HEK293 (cell line): ENCODE results near the gene TSEN2.

ENCODE experiments used
- CTCF ChIA-PET: fragments of 350-600 bp; formaldehyde crosslinking; extraction: SDS; loops from one replicate; lab custom pipeline; 2021; ENCODE audit warnings: antibody characterized with exemption; lab: Yijun Ruan, JAX
- POLR2A ChIA-PET: fragments of 300-600 bp; formaldehyde crosslinking; extraction: SDS; loops from one replicate; lab custom pipeline; 2020; ENCODE audit warnings: antibody characterized with exemption, inconsistent platforms; lab: Yijun Ruan, JAX
- H3K27ac ChIP-seq: fragments of 200-500 bp; sonication (Bioruptor generic); 2 replicates; pipeline ENCODE4 v1.5.1; 2014; ENCODE audit warnings: low read depth, low read length, control low read depth, inconsistent platforms; ENCODE audit errors: extremely low read depth
- H3K36me3 ChIP-seq, 2 experiments: fragments of 200-500 bp in 1 of 2; sonication (Bioruptor generic) in 1 of 2; 1 replicate in 1 of 2; 2 replicates in 1 of 2; pipeline ENCODE4 v1.5.1; 2014 to 2017; ENCODE audit warnings: inconsistent platforms in 2 of 2, low read length in 2 of 2; ENCODE audit not compliant: control insufficient read depth in 2 of 2, insufficient read depth in 1 of 2
- H3K4me1 ChIP-seq: fragments of 200-500 bp; sonication (Bioruptor generic); 2 replicates; pipeline ENCODE4 v1.5.1; 2014; ENCODE audit warnings: mild to moderate bottlenecking, low read length, inconsistent platforms; ENCODE audit not compliant: control insufficient read depth, insufficient read depth
- H3K4me3 ChIP-seq: 2 replicates; pipeline ENCODE4 v1.5.1; 2011; ENCODE audit warnings: low read depth, mild to moderate bottlenecking, control low read depth, low read length, moderate library complexity
- H3K9me3 ChIP-seq: fragments of 200-500 bp; sonication (Bioruptor generic); 2 replicates; pipeline ENCODE4 v1.5.1; 2014; ENCODE audit warnings: low read depth, low read length, inconsistent platforms; ENCODE audit not compliant: control insufficient read depth, insufficient read depth
- BCL11A ChIP-seq: fragments of 450-650 bp; formaldehyde crosslinking; IDR thresholded peaks from 2 replicates; pipeline ENCODE4 v1.5.1; 2016; ENCODE audit warnings: low read depth, missing biosample characterization, missing genetic modification characterization
- SCRT2 ChIP-seq: fragments of 450-650 bp; formaldehyde crosslinking; IDR thresholded peaks from 2 replicates; pipeline ENCODE4 v1.5.1; 2016; ENCODE audit warnings: missing biosample characterization, missing genetic modification characterization
- TRIM28 ChIP-seq: IDR thresholded peaks from 2 replicates; pipeline ENCODE4 v1.6.1; 2011; ENCODE audit warnings: low read length, control low read depth, borderline replicate concordance
- ZBTB17 ChIP-seq: fragments of 450-650 bp; formaldehyde crosslinking; IDR thresholded peaks from 2 replicates; pipeline ENCODE4 v1.5.1; 2016; ENCODE audit warnings: missing biosample characterization, missing genetic modification characterization
- ZBTB21 ChIP-seq: fragments of 450-650 bp; formaldehyde crosslinking; IDR thresholded peaks from 2 replicates; pipeline ENCODE4 v1.5.1; 2017; ENCODE audit warnings: missing biosample characterization, missing genetic modification characterization
- ZIC2 ChIP-seq: fragments of 450-650 bp; formaldehyde crosslinking; IDR thresholded peaks from 2 replicates; pipeline ENCODE4 v1.5.1; 2016; ENCODE audit warnings: missing biosample characterization, missing genetic modification characterization
- ZNF16 ChIP-seq: fragments of 450-650 bp; formaldehyde crosslinking; IDR thresholded peaks from 2 replicates; pipeline ENCODE4 v1.5.1; 2016; ENCODE audit warnings: low read depth, missing biosample characterization, missing genetic modification characterization
- ZNF302 ChIP-seq: fragments of 450-650 bp; formaldehyde crosslinking; IDR thresholded peaks from 2 replicates; pipeline ENCODE4 v1.5.1; 2016; ENCODE audit warnings: missing biosample characterization, missing genetic modification characterization, low read depth
- ZNF341 ChIP-seq: fragments of 450-650 bp; formaldehyde crosslinking; IDR thresholded peaks from 2 replicates; pipeline ENCODE4; 2016; ENCODE audit warnings: low read depth, missing biosample characterization, missing genetic modification characterization
- ZNF548 ChIP-seq: fragments of 450-650 bp; formaldehyde crosslinking; IDR thresholded peaks from 2 replicates; pipeline ENCODE4 v1.5.1; 2016; ENCODE audit warnings: missing biosample characterization, missing genetic modification characterization
- ZNF677 ChIP-seq: fragments of 450-650 bp; IDR thresholded peaks from 2 replicates; pipeline ENCODE4 v1.5.0; 2018; ENCODE audit warnings: missing biosample characterization, mild to moderate bottlenecking, missing genetic modification characterization, moderate library complexity
- ZNF747 ChIP-seq: fragments of 450-650 bp; formaldehyde crosslinking; IDR thresholded peaks from 2 replicates; pipeline ENCODE4 v1.5.1; 2016; ENCODE audit warnings: missing biosample characterization, missing genetic modification characterization
- TF ChIP-seq, protein P1 (sequence below): fragments of 450-650 bp; formaldehyde crosslinking; IDR thresholded peaks from 2 replicates; pipeline ENCODE4 v1.5.1; 2016; ENCODE audit warnings: missing biosample characterization, missing genetic modification characterization, borderline replicate concordance
- TF ChIP-seq, protein P2 (sequence below): fragments of 450-650 bp; formaldehyde crosslinking; IDR thresholded peaks from 2 replicates; pipeline ENCODE4 v1.5.1; 2017; ENCODE audit warnings: missing biosample characterization, missing genetic modification characterization

The TSEN2 gene

DNA sequence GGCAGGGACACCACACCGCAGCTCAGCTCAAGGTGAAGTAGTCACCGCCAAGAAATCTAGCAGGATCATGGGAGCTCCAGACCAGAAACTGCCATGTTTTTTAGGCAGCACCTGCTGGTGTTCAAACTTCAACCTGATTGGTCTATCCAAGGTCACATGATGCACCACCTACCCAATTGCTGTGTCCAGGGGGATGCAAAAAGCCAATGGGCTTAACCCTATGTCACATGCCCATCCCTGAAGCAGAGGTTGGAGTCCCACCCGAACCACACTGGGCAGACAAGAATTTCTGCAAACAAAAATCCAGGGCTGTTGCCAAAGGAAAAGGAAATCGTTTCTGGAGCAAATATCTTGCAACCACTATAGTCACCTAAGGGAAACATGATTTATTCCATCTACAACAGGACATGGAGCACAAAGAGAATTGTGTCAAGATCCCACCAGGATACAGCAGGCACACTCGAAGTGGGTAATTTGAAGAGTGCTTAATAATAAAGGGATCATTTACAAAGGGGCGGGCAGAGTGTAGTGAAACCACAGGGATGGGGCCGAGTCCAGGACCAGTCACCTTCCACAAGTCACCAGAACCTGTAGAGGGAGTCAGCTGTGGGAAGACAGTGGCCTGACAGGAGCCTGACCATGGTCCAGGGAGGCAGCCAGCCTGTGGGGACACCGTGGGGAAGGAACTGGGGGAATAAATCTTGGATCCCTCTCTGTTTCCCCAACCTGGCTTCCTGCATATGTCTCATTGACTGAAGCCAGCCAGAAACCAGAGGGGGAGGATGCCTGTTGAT is 34.2 kb upstream of the TSEN2 start:
- no peak overlapping the region for H3K4me3 ChIP-seq

DNA sequence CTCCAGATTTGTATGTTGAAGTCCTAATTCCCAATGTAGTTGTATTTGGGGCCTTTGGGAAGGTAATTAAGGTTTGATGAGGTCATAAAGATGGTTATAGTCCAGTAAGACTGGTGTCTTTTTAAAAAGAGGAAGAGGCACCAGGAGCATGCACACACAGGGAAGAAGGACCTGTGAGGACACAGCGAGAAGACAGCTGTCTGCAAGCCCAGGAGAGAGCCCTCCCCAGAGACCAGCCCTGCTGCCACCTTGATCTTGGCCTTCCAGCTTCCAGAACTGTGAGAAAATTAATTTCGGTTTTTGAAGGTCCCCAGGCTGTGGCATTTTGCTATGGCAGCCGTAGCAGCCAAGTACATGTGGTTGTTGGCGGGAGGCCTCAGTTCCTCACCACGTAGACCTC is 32.8 kb upstream of the TSEN2 start:
- CTCF ChIA-PET: no interaction called here
- POLR2A ChIA-PET: no interaction called here
- TF ChIP-seq ZNF341 (tag by site-specific recombination): no peak
- TF ChIP-seq ZBTB21 (tag by site-specific recombination): no peak
- no peak for TF ChIP-seq ZNF302 (tag by site-specific recombination)
- no peak for TF ChIP-seq TRIM28
- TF ChIP-seq ZNF677 (tag by site-specific recombination): no peak
- TF ChIP-seq ZNF548 (tag by site-specific recombination): peak; percentile 99
- Histone ChIP-seq H3K9me3 (no peaks in the 10 kb centered on the region), H3K4me3 (no peak overlapping the region), H3K27ac (no peak overlapping the region), H3K36me3 (no peaks in the 10 kb centered on the region), H3K4me1 (no peaks in the 10 kb centered on the region)

More for the DNA sequence above, 34.2 kb upstream of the TSEN2 start:
- CTCF ChIA-PET: no interaction called here
- Histone ChIP-seq H3K27ac (no peak overlapping the region), H3K9me3 (no peaks in the 10 kb centered on the region), H3K36me3 (no peaks in the 10 kb centered on the region), H3K4me1 (no peaks in the 10 kb centered on the region; the same call in 1 of the 2 replicates)
- TF ChIP-seq SCRT2 (tag by site-specific recombination): 0 out of 2 replicates have a peak, but pooled peaks have one; percentile 39
- peak; percentile 69 for TF ChIP-seq ZIC2
- TF ChIP-seq, protein P1, sequence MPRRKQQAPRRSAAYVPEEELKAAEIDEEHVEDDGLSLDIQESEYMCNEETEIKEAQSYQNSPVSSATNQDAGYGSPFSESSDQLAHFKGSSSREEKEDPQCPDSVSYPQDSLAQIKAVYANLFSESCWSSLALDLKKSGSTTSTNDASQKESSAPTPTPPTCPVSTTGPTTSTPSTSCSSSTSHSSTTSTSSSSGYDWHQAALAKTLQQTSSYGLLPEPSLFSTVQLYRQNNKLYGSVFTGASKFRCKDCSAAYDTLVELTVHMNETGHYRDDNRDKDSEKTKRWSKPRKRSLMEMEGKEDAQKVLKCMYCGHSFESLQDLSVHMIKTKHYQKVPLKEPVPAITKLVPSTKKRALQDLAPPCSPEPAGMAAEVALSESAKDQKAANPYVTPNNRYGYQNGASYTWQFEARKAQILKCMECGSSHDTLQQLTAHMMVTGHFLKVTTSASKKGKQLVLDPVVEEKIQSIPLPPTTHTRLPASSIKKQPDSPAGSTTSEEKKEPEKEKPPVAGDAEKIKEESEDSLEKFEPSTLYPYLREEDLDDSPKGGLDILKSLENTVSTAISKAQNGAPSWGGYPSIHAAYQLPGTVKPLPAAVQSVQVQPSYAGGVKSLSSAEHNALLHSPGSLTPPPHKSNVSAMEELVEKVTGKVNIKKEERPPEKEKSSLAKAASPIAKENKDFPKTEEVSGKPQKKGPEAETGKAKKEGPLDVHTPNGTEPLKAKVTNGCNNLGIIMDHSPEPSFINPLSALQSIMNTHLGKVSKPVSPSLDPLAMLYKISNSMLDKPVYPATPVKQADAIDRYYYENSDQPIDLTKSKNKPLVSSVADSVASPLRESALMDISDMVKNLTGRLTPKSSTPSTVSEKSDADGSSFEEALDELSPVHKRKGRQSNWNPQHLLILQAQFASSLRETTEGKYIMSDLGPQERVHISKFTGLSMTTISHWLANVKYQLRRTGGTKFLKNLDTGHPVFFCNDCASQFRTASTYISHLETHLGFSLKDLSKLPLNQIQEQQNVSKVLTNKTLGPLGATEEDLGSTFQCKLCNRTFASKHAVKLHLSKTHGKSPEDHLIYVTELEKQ (tag by site-specific recombination): no peak
- POLR2A ChIA-PET: no interaction called here

DNA sequence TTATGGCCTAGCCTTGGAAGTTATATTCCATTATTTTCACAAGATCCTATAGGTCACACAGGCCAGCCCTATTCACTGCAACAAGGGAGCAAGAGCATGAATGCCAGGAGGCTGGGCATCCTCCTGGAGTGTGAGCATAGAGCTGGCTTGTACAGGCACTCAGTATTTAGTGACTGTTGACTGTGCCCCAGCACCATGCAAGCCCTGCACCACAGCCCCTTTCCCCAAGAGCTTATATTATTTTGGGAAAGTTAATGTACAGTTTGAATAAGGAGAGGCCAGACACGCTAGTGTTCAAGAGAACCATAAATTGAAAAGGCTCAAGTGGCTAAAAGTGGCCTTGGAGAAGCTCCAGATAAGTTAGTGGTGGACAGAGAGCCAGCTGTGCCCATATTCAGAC is 32.3 kb upstream of the TSEN2 start:
- Histone ChIP-seq H3K27ac (no peak overlapping the region), H3K36me3 (no peaks in the 10 kb centered on the region)
- CTCF ChIA-PET: no interaction called here
- no peak for TF ChIP-seq BCL11A (tag by site-specific recombination)
- no peak for TF ChIP-seq ZBTB17 (tag by site-specific recombination)
- no peak for TF ChIP-seq ZNF16
- TF ChIP-seq, protein P2, sequence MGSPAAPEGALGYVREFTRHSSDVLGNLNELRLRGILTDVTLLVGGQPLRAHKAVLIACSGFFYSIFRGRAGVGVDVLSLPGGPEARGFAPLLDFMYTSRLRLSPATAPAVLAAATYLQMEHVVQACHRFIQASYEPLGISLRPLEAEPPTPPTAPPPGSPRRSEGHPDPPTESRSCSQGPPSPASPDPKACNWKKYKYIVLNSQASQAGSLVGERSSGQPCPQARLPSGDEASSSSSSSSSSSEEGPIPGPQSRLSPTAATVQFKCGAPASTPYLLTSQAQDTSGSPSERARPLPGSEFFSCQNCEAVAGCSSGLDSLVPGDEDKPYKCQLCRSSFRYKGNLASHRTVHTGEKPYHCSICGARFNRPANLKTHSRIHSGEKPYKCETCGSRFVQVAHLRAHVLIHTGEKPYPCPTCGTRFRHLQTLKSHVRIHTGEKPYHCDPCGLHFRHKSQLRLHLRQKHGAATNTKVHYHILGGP (tag by site-specific recombination): no peak
- no peak for TF ChIP-seq ZNF747 (tag by site-specific recombination)
- TF ChIP-seq, all 188 proteins: peak for 0
- POLR2A ChIA-PET: no interaction called here
- Histone ChIP-seq H3K4me1 (no peaks in the 10 kb centered on the region), H3K4me3 (no peak overlapping the region), H3K9me3 (no peaks in the 10 kb centered on the region)
